ENCODE measurements around the gene SERBP1.
"Not testable (repeated sequence)": the region's sequence is repeated elsewhere in the genome, so short reads cannot be mapped to it uniquely, and the experiment has no call there.

SERBP1 gene

DNA sequence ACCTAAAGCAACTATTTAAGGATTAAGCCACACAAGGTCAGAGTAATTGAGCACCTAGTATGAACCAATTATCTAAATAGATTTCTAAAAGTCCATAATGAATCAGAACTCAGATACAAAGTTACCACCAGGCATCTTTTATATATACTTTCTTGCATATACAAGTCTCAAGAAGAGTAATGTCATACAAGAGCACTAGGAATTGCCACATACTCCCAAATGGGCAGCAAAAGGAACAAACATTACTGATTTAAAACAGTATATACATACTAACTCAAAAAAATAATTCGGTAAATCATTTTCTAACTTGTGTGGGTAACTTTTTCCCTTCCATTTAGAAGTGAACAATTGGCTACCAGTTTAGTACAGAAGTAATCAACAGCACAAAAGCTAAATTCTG, 22.1 kb downstream of the SERBP1 start:
- DNase-seq (ENCODE audit: low spot score) = no peak

GRCh38 chr1:67407498-67407897, 22.7 kb downstream of the SERBP1 start:
- DNase-seq (ENCODE audit: low spot score) = no peak

DNA sequence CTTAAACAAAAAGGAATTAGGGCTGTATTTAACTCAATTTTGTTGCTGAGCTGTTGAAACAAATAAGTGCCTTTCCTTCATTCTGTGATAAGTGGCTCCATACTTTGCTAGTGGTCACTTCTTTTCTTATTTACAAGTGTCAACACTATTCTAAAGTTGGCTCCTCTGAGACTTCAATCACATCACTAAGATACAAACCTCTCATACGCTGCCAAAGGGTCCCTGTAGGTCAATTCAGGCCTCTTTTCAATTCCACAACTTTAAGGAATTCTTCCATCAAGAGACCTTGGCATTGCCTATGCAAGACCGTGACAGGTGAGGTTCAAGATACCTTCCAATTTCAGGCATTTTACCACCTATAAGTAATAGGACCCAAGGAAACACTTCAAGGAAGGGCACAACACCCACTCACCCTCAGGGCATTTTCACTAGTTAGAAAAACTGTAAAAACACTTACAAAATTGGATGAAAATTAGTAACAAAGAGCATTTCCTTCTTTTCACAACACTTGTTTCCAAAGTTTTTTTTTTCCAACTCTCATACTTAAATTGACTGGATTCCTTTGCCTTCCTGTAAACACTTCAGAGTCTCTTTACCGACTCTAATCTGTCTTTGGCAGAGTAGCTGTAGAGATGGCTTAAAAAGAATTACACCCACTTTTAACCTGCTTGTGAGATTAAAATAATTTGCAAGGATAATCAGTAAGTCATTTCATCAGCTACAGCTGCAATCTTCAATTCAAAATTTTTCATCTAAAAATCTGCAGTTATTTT, 24.5 kb downstream of the SERBP1 start:
- no peak for DNase-seq (ENCODE audit: low spot score)

DNA sequence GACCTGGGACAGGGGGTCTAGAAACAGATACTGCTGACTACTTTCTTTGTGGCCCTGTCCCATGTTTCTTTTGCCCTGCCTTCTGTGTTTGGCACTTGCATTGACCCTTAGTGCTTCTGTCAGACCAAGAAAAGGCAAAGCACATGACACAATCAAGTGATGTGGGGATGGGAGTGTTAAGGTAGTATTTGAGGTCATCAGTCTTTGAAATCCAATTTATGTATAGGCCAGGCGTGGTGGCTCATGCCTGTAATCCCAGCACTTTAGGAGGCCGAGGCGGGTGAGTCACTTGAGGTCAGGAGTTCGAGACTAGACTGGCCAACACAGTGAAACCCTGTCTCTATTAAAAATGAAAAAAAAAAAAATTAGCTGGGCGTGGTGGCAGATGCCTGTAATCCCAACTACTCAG, 26.0 kb downstream of the SERBP1 start:
- no peak for DNase-seq (ENCODE audit: low spot score)

GRCh38 chr1:67401443-67401842, 28.8 kb downstream of the SERBP1 start:
- no peak for DNase-seq (ENCODE audit: low spot score)

DNA sequence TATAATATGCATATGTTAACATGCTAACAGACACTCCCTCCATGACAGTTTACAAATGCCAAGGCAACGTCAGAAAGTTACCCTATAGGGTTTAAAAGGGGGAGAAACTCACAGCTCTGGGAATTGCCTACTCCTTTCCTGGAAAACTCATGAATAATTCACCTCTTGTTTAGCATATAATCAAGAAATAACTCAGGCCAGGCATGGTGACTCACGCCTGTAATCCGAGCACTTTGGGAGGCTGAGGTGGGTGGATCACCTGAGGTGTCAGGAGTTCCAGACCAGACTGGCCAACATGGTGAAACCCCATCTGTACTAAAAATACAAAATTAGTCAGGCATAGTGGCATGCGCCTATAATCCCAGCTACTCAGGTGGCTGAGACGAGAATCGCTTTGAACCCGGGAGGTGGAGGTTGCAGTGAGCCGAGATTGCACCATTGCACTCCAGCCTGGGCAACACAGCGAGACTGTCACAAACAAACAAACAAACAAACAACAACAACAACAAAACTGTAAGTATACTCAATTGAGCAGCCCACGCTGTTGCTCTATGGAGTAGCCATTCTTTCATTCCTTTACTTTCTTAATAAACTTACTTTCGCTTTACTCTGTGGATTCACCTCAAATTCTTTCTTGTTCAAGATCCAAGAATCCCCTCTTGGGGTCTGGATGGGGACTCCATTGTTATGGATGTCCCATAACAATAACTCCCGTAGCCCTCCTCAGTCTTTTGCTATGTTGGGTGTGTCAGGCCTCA, 30.0 kb downstream of the SERBP1 start:
- not testable (repeated sequence) for DNase-seq (ENCODE audit: low spot score)

- no peak for DNase-seq (ENCODE audit: low spot score)
Observed at GRCh38 chr1:67399199-67399993, 30.8 kb downstream of the SERBP1 start.

DNA sequence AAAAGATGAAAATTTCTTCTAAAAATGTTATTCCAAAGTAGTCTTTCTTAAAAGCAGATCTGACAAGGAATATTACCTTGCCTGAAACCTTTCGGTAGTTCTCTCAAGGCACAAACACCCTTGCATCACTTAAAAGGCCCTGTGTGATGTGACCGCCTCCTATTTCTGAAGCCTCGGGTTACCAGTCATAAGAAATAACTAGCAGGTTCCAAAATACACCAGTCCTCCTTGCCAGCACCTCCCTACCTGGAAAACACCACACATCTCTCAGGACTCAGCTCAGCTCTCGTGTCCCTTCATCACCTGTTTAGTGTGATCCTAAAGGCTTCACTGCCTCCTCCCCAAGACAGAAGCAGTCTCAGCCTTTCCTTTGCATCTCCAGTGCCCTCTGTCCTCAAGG, 35.7 kb downstream of the SERBP1 start:
- DNase-seq (ENCODE audit: low spot score) = no peak

DNA sequence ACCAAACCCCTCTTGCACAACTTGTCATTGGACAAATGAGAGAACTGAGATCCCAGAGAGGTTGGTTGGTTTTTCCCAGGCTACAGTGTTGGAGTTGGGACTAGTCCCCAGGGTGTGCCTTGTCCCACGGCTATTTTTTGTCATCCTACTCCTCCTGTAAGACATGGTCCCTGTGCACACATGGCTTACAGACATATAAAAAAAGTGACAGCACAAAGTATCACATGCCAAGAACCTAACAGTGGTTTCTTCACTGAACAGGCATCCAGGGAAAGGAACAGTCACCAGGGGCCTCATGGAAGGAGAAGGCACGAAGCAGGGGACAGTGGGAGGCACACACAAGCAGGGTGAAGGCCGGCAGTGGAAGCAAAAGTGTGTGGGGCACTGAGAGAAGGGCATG, 36.5 kb downstream of the SERBP1 start:
- no peak for DNase-seq (ENCODE audit: low spot score)

DNA sequence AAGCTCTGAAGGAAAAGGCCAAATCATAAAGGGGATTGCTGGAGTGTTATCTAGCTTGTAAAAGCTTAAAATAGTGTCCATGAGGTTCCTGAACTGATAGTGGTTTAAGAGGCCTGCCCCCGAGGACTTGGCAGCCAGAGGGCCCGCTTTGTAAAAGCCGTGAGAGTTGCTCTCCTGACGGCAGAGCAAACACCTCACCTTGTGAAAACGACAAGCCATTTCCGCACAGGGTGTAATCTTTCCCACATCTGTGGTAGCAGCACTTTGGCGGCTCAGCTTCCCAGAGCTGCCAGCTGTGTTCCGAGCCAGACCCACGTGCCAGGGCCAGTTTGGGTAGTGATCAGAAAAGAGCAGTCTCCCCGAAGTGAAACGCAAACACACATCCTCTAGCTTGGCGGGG, 37.0 kb downstream of the SERBP1 start:
- no peak for DNase-seq (ENCODE audit: low spot score)

- DNase-seq (ENCODE audit: low spot score) = no peak
Observed at GRCh38 chr1:67390041-67390887, 39.9 kb downstream of the SERBP1 start.

- no peak for DNase-seq (ENCODE audit: low spot score)
Observed at GRCh38 chr1:67383999-67384638, 46.1 kb downstream of the SERBP1 start.

DNA sequence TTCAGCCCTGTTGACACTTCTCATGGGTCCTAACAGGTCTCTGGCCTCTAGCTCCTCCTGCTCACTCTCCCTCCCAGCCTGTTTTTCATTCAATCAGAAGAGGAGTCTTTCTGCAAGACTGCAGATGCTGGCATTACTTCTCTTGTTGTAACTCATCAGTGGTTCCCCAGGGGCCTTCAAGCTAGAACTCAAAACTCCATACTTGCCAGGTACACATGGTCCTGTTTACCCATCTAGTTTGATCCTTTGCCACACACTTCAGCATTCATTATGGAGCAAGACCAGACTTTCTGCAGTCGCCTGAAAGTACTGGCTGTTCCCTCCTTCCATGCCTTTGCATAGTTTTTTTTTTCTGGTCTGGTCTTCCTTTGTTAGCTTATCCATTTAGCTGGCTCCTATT, 47.9 kb downstream of the SERBP1 start:
- no peak for DNase-seq (ENCODE audit: low spot score)

DNA sequence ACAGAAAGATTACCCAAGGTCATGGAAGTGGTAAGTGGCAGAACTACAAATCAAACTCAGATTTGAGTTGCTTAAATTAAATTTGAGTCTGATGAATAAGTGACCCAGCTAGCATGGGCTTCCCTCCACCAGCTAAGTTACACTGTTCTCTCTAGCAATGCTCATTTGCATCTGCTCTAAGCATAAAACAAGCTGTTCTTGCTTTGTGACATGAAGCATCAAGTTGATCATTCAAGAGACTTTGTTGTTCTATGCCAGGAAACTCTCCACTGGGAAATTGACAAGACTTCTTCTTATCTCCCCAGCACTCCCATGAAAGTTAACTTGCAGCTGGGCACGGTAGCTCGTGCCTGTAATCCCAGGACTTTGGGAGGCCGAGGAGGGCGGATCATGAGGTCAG, 49.0 kb downstream of the SERBP1 start:
- DNase-seq (ENCODE audit: low spot score) = no peak

DNA sequence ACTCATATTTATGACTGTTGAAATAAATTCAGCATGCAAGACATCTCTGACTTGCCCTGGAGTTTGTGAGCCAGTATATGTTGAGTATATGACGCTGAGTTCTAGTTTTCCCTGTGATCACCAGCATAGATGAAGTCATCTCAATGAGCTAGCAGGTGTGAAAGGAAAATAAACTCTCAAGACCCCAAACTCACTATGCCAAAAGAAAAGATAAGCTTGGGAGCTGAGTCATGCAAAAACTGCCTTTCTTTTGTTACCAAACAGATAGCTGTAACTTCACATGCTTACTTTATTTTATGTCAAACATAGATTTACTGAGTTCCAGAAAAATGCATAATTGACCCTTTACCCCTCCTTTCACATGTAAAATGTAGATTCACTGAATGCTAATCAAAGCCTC, 52.9 kb downstream of the SERBP1 start:
- no peak for DNase-seq (ENCODE audit: low spot score)

DNA sequence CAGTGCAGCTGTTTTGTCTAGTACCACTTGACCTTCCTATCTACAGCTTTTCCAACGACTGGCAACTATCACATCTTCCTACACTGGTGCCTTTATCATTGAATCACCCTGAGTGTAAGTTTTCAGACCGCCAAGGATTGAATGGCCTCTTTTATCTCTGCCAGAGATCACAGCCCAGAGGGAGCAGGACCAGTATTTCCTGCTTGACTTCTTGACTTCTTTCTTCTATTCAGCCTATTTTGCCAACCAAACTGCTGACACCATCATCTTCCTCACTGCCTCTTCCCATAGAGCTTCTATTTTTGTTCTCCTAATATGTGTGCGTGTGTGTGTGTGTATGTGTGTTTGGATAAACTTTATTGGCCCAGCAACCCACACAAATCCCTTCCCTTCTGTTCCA, 53.8 kb downstream of the SERBP1 start:
- DNase-seq (ENCODE audit: low spot score) = peak; percentile 16

DNA sequence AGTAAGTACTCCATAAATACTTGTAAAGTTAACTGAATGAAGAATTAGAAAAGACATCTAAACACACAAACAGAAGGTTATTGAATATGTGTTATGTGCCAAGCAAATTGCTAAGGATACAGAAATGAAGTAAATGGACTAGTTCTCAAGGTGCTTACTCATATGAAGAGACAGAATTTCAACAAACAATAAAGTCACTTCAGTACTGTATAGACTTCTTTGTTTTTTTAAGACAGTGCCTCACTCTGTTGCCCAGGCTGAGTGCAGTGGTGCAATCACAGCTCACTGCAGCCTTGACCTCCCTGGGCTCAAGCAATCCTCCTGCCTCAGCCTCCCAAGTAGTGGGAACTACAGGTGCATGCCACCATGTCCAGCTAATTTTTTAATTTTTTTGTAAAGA, 57.3 kb downstream of the SERBP1 start:
- DNase-seq (ENCODE audit: low spot score) = no peak

DNA sequence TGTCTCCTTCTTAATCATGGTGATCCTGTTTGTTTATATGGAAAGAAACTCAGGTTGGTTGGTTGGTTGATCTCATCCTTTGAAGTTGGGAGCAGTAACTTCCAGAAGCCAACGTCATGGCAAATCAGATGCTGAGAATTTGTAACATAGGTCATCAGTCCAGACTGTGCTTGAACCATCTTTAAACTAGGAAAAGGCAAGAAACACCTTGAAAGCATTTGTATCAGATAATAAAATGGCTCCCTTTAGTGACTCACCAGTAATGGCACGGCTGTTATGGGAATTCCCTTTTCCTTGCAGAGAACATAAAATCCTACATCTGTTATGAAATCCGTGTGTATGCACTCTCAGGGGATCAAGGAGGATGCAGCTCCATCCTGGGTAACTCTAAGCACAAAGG, 58.1 kb downstream of the SERBP1 start:
- no peak for DNase-seq (ENCODE audit: low spot score)

DNA sequence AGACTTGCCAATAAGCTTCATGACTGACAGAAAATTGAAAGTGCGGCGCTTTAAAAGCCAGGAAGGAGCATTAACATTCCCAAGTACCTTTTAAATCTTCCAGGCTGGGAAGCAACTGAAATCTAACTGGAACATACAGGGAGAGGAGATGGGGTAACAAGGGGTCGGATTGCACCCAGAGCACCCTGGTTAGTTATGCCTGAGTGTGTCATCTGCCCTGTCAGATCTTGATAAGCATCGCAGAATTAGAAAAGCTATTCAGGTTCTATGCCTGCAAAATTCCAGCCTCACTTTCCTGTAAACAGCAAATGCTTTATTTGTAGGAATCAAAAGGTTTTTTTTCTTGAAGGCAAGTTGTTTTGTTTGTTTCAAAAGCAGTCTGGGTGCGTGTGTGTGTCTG, 58.5 kb downstream of the SERBP1 start:
- peak; percentile 7 for DNase-seq (ENCODE audit: low spot score)

DNA sequence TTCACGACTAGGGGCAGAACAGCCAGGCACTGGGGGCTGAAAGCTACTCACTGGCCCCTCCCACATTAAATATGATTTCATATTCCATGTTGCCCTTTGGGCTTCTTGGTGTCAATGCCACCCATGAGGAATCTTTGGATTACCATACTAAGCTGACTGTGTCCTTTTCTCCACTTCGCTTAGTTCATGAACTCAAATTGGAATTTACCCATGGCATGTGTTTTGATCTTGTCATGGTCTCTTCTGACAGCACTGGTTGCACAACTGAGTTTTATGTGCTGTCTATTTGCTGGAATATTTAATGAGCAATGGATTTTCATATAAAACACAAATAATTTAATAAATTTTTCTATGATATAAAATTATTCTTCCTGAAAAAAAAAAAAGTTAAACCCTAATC, 59.2 kb downstream of the SERBP1 start:
- no peak for DNase-seq (ENCODE audit: low spot score)

DNA sequence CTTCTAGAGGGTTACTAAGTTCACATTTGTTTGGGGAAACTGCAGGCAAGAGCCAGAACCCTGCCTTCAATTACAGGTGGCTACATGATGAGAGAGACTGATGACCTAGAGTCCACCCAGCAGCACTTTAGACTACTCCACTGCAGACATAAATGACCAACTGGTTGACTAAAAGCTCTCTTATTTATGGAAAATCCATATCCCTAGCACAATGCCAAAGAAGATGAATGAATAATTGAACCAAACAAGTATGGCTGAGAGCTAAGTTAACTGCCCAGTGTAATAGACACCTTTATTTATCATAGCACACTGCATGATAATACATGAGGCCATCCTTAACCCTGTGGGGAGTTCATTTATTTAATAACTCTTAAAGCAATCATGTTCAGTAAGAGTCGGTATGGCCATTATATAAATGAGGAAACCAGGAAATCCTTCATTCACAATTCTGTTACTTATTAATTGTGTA, 62.1 kb downstream of the SERBP1 start:
- DNase-seq (ENCODE audit: low spot score) = no peak

Data from SK-N-DZ (cell line).